Nephron (organoid): ENCODE results near the gene ERAP2.
"Not testable (repeated sequence)": the region's sequence is repeated elsewhere in the genome, so short reads cannot be mapped to it uniquely, and the experiment has no call there.

Experiments
- H3K27ac Mint-ChIP-seq, 3 experiments: 2 replicates each; pipeline ENCODE4 v1.8.0; 2020; ENCODE audit warnings: mixed read lengths in 3 of 3, mild to moderate bottlenecking in 2 of 3, moderate library complexity in 1 of 3
- H3K27me3 Mint-ChIP-seq: 2 replicates; pipeline ENCODE4 v1.8.0; 2021; ENCODE audit warnings: low read depth, mild to moderate bottlenecking, moderate library complexity, mixed read lengths
- H3K36me3 Mint-ChIP-seq: 2 replicates; pipeline ENCODE4 v1.8.0; 2020; ENCODE audit warnings: low read depth, mixed read lengths
- H3K4me1 Mint-ChIP-seq: 2 replicates; pipeline ENCODE4 v1.8.0; 2020; ENCODE audit warnings: mixed read lengths
- H3K4me3 Mint-ChIP-seq, 3 experiments: 2 replicates each; pipeline ENCODE4 v1.8.0; 2020; ENCODE audit warnings: mild to moderate bottlenecking in 3 of 3, mixed read lengths in 3 of 3, moderate library complexity in 2 of 3
- H3K9me3 Mint-ChIP-seq: 2 replicates; pipeline ENCODE4 v1.8.0; 2020; ENCODE audit warnings: mixed read lengths
- TF ChIP-seq, protein P1 (sequence below), 3 experiments: fragments of 200-600 bp; sonication (generic); IDR thresholded peaks; one replicate each; pipeline ENCODE4 v1.5.0; 2021; ENCODE audit warnings: antibody characterized with exemption in 3 of 3; ENCODE audit not compliant: unreplicated experiment in 3 of 3

The ERAP2 gene

DNA sequence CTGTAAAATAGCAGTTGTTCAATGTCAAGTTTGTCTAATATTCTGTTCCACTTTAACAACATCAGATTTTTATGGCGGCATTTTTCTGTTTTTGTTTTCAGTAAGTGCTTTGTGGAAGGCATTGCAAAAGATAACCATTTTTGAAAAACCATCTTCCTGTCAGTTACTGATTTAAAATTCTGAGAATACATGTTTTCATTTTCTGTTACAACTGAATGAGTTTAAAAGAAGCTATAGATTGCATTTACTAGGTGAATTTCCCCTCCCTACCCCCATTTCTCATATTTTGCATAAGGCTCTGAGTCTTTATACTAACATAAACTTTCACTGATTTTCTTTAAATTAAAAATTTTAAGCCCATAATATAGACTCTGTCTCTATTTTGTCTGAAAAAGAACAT lies 4.6 kb upstream of the ERAP2 start:
- H3K27ac Mint-ChIP-seq: no peak overlapping the region
- no peak overlapping the region for H3K4me3 Mint-ChIP-seq
- no peaks in the 10 kb centered on the region for H3K9me3 Mint-ChIP-seq
- H3K4me1 Mint-ChIP-seq: peaks cover 10% of the 10 kb centered on the region
- no peaks in the 10 kb centered on the region for H3K36me3 Mint-ChIP-seq
- H3K27me3 Mint-ChIP-seq: no peaks in the 10 kb centered on the region
- TF ChIP-seq, protein P1, sequence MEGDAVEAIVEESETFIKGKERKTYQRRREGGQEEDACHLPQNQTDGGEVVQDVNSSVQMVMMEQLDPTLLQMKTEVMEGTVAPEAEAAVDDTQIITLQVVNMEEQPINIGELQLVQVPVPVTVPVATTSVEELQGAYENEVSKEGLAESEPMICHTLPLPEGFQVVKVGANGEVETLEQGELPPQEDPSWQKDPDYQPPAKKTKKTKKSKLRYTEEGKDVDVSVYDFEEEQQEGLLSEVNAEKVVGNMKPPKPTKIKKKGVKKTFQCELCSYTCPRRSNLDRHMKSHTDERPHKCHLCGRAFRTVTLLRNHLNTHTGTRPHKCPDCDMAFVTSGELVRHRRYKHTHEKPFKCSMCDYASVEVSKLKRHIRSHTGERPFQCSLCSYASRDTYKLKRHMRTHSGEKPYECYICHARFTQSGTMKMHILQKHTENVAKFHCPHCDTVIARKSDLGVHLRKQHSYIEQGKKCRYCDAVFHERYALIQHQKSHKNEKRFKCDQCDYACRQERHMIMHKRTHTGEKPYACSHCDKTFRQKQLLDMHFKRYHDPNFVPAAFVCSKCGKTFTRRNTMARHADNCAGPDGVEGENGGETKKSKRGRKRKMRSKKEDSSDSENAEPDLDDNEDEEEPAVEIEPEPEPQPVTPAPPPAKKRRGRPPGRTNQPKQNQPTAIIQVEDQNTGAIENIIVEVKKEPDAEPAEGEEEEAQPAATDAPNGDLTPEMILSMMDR (IDR thresholded peaks at IDR 0.05; ENCODE audit: unreplicated experiment in 3 of 3): no peak

GRCh38 chr5:96873449-96873848 lies 2.9 kb upstream of the ERAP2 start:
- Mint-ChIP-seq H3K4me1 (peaks cover 10% of the 10 kb centered on the region), H3K4me3 (no peak overlapping the region), H3K27ac (no peak overlapping the region), H3K27me3 (no peaks in the 10 kb centered on the region), H3K36me3 (no peaks in the 10 kb centered on the region), H3K9me3 (no peaks in the 10 kb centered on the region)
- TF ChIP-seq, protein P1 (IDR thresholded peaks at IDR 0.05; ENCODE audit: unreplicated experiment in 3 of 3): no peak

DNA sequence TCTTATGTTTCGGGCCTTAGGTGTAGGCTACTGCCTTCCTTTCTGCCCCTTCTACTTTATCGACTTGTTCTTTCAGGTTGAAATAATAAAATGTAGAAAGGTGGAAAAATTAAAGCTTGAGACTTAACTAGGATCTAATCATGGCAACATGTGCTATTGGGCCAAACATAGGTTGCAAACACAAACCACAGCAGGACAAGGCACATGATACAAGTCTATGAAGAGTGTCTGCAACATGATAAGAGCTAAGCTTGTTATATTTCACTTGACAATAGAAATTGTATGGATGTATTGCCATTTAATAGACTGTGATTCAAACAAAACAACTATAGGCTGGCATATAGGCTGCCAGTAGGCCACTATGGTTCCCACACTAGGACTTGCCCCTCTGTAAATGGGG lies 1.7 kb upstream of the ERAP2 start:
- TF ChIP-seq, protein P1 (IDR thresholded peaks at IDR 0.05; ENCODE audit: unreplicated experiment in 3 of 3): no peak
- Mint-ChIP-seq H3K9me3 (no peaks in the 10 kb centered on the region), H3K4me3 (peak overlapping the region in 2 of 3 experiments; percentile 5 to 29), H3K4me1 (peaks cover 10% of the 10 kb centered on the region), H3K27me3 (no peaks in the 10 kb centered on the region), H3K36me3 (no peaks in the 10 kb centered on the region), H3K27ac (peak overlapping the region in 1 of 3 experiments; percentile 28)

DNA sequence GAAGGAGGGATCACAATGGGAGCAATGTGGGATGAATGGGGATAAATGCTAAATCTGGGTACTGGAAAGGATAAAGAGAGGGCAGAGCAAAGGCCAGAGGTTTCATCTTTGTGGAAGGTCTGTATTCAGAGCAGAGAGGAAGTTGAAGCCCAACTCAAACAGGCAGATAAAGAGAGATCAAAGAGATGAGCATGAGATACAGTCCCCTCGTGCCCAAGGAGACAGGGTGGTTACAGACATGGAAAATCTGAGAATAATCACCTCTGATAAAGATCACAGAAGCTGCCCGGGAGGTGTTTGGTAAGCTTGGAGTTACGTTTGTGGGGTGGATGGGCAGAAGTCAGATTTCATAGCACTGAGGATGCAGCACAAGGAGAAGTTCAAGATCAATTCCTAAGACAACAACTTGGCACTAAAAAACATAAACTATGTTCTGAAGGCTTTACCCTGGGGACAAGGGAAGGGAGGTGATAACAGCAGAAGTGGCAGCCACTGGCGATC lies 459 bp upstream of the ERAP2 start:
- Mint-ChIP-seq H3K36me3 (no peaks in the 10 kb centered on the region), H3K27me3 (no peaks in the 10 kb centered on the region), H3K9me3 (no peaks in the 10 kb centered on the region), H3K27ac (peak overlapping the region in 2 of 3 experiments; percentile 31 to 77), H3K4me3 (peak overlapping the region; percentile 8 to 83 (median 76)), H3K4me1 (peaks cover 9% of the 10 kb centered on the region)
- TF ChIP-seq, protein P1 (IDR thresholded peaks at IDR 0.05; ENCODE audit: unreplicated experiment in 3 of 3): no peak

GRCh38 chr5:96876977-96877469 lies 723 bp downstream of the ERAP2 start:
- not testable (repeated sequence) for H3K4me1 Mint-ChIP-seq, H3K27me3 Mint-ChIP-seq, H3K36me3 Mint-ChIP-seq, H3K9me3 Mint-ChIP-seq
- peak overlapping the region in 1 of 3 experiments; percentile 77 for H3K27ac Mint-ChIP-seq
- peak overlapping the region in 1 of 3 experiments; percentile 13 for H3K4me3 Mint-ChIP-seq

DNA sequence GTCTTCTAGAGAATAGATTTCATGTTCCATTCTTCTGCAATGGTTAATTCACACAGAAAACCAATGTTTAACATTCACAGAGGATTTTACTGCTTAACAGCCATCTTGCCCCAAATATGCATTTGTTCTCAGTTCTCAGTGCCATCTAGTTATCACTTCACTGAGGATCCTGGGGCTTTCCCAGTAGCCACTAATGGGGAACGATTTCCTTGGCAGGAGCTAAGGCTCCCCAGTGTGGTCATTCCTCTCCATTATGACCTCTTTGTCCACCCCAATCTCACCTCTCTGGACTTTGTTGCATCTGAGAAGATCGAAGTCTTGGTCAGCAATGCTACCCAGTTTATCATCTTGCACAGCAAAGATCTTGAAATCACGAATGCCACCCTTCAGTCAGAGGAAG lies 3.4 kb downstream of the ERAP2 start:
- Mint-ChIP-seq H3K9me3 (no peaks in the 10 kb centered on the region), H3K4me1 (peaks cover 6% of the 10 kb centered on the region), H3K4me3 (no peak overlapping the region), H3K27me3 (peaks cover 7% of the 10 kb centered on the region), H3K36me3 (no peaks in the 10 kb centered on the region), H3K27ac (no peak overlapping the region)
- TF ChIP-seq, protein P1 (IDR thresholded peaks at IDR 0.05; ENCODE audit: unreplicated experiment in 3 of 3): no peak
